ENCODE data around the gene OPA3. TPM values are rescaled to one million over a fixed set of nuclear protein-coding genes. Genes with fewer than 3 reads are reported as not detected.

Gene OPA3
- total and polyA plus RNA-seq, 10 of the 15 experiments (the other 5 are each of a cell fraction or from before 2014, with no cell fraction given): 2.2 to 24.3 (median 13.3) TPM

DNA sequence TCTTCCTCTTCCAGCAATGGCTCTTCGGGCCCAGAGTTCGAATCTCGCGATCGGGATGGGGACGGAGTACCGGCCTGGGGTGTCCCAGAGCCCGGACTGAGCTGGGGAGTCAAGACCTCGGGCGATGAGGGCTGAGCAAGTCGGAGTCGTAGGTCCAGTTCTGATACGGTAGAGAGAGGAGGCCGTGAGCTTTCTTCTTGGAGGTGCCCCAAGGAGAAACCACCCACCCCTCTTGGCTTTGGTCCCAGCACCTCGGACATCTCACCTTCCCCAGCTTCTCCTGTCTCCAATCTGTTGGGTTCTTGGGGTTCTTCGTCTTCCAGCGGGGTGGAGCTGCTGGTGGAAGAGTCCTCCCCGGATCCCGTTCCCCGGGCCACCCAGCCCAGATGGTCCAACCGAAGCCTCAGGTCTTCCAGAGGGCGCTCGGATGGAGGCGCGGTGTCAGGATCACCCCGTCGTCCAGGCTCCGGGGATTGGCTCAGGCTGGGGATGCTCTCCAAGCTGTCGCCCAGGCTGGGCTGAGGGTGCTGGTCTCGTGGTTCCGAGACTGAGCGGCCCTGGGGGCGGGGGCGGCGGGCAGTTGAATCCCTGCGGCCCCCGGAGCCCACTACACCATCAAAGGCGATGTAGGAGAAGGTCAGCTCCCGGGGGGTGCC, 90.2 kb downstream of the OPA3 start:
- H4K20me1 ChIP-seq (ENCODE audit: control insufficient read depth, insufficient read depth): peaks cover 6% of the 10 kb centered on the region; the same call in 1 of the 2 replicates
- no peak overlapping the region for H3K4me2 ChIP-seq (ENCODE audit: control insufficient read depth, insufficient read depth)
- no peaks in the 10 kb centered on the region; the same call in 2 of the 3 replicates for H3K9me3 ChIP-seq (replicated peaks; ENCODE audit: control insufficient read depth, insufficient read depth, low read length)
- no peaks in the 10 kb centered on the region for H3K79me2 ChIP-seq (ENCODE audit: control insufficient read depth, insufficient read depth, low read length)
- FAIRE-seq: no peak
- intact Hi-C loops (cut with micrococcal nuclease; ENCODE audit: unreplicated experiment) (no loop called here), in situ Hi-C loops (cut with MboI) (no loop called here)
- CTCF ChIA-PET: interaction anchor here (0.7 to 6.6 kb wide), 8 partner anchors 9 to 149 kb away, joined by 3 to 65 read pairs (median 4); partner anchors contain the start of gene PPP1R13L
- peaks cover 20% of the 10 kb centered on the region for H3K4me1 ChIP-seq (ENCODE audit: control insufficient read depth, insufficient read depth, low read length)
- POLR2A ChIA-PET: interaction anchor here (0.5 to 0.8 kb wide), 2 partner anchors 173 to 212 kb away, joined by 3 read pairs; no protein-coding TSS in a partner anchor
- peaks cover 0 to 9% of the 10 kb centered on the region in 2 experiments; a peak in 3 of 4 replicates for H3K27me3 ChIP-seq (replicated peaks in 1 of 2; ENCODE audit: control insufficient read depth in 2 of 2, insufficient read depth in 2 of 2, low read length in 1 of 2)
- no peak overlapping the region for H3K4me3 ChIP-seq
- no TSS peak for BruUV-seq (replicated peaks)
- DNase-seq (ENCODE audit: low read depth, low spot score): no peak
- 81% methylated on average over 38 of the region's 39 CpGs for WGBS (ENCODE audit: insufficient coverage, insufficient replicate concordance, low lambda C conversion rate, missing lambda C conversion rate)
- ATAC-seq: no peak
- TF ChIP-seq MTA2 (IDR thresholded peaks at IDR 0.05; ENCODE audit: low read depth) (no peak), FOXK2 (IDR thresholded peaks at IDR 0.05) (no peak), MEF2A (IDR thresholded peaks at IDR 0.05; ENCODE audit: insufficient read depth, low read depth, low read length) (no peak), RUNX3 (IDR thresholded peaks at IDR 0.05; ENCODE audit: low read length) (no peak), BCL11A (IDR thresholded peaks at IDR 0.05; ENCODE audit: low read depth, low read length) (no peak), SREBF2 (IDR thresholded peaks at IDR 0.05; ENCODE audit: low read length) (no peak), PAX5 (IDR thresholded peaks at IDR 0.05; ENCODE audit: borderline replicate concordance, low read depth, low read length) (no peak), ZNF622 (IDR thresholded peaks at IDR 0.05) (no peak), CHD1 (IDR thresholded peaks at IDR 0.05; ENCODE audit: low read depth, low read length) (no peak), RB1 (IDR thresholded peaks at IDR 0.05; ENCODE audit: borderline replicate concordance) (no peak), NFYB (IDR thresholded peaks at IDR 0.05; ENCODE audit: insufficient read depth, low read depth, low read length) (no peak), ZBED1 (IDR thresholded peaks at IDR 0.05; ENCODE audit: borderline replicate concordance) (no peak), PML (IDR thresholded peaks at IDR 0.05; ENCODE audit: low read length) (no peak)
- TF ChIP-seq, protein P1, sequence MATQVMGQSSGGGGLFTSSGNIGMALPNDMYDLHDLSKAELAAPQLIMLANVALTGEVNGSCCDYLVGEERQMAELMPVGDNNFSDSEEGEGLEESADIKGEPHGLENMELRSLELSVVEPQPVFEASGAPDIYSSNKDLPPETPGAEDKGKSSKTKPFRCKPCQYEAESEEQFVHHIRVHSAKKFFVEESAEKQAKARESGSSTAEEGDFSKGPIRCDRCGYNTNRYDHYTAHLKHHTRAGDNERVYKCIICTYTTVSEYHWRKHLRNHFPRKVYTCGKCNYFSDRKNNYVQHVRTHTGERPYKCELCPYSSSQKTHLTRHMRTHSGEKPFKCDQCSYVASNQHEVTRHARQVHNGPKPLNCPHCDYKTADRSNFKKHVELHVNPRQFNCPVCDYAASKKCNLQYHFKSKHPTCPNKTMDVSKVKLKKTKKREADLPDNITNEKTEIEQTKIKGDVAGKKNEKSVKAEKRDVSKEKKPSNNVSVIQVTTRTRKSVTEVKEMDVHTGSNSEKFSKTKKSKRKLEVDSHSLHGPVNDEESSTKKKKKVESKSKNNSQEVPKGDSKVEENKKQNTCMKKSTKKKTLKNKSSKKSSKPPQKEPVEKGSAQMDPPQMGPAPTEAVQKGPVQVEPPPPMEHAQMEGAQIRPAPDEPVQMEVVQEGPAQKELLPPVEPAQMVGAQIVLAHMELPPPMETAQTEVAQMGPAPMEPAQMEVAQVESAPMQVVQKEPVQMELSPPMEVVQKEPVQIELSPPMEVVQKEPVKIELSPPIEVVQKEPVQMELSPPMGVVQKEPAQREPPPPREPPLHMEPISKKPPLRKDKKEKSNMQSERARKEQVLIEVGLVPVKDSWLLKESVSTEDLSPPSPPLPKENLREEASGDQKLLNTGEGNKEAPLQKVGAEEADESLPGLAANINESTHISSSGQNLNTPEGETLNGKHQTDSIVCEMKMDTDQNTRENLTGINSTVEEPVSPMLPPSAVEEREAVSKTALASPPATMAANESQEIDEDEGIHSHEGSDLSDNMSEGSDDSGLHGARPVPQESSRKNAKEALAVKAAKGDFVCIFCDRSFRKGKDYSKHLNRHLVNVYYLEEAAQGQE (IDR thresholded peaks at IDR 0.05; ENCODE audit: low read depth, low read length): no peak
- TF ChIP-seq, protein P2, sequence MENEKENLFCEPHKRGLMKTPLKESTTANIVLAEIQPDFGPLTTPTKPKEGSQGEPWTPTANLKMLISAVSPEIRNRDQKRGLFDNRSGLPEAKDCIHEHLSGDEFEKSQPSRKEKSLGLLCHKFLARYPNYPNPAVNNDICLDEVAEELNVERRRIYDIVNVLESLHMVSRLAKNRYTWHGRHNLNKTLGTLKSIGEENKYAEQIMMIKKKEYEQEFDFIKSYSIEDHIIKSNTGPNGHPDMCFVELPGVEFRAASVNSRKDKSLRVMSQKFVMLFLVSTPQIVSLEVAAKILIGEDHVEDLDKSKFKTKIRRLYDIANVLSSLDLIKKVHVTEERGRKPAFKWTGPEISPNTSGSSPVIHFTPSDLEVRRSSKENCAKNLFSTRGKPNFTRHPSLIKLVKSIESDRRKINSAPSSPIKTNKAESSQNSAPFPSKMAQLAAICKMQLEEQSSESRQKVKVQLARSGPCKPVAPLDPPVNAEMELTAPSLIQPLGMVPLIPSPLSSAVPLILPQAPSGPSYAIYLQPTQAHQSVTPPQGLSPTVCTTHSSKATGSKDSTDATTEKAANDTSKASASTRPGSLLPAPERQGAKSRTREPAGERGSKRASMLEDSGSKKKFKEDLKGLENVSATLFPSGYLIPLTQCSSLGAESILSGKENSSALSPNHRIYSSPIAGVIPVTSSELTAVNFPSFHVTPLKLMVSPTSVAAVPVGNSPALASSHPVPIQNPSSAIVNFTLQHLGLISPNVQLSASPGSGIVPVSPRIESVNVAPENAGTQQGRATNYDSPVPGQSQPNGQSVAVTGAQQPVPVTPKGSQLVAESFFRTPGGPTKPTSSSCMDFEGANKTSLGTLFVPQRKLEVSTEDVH (IDR thresholded peaks at IDR 0.05; ENCODE audit: low read depth, partially characterized antibody): no peak
- no peak overlapping the region for H3K9ac ChIP-seq (ENCODE audit: control insufficient read depth, insufficient read depth, low read length)
- no peaks in the 10 kb centered on the region for H3K36me3 ChIP-seq (ENCODE audit: control insufficient read depth in 2 of 2, insufficient read depth in 2 of 2, low read length in 1 of 2)
- RAD21 ChIA-PET (ENCODE audit: unreplicated experiment): interaction anchor here (0.9 to 1.2 kb wide), 4 partner anchors 32 to 175 kb away, joined by 3 to 5 read pairs (median 4); no protein-coding TSS in a partner anchor
- no peak overlapping the region for H3K27ac ChIP-seq (ENCODE audit: control insufficient read depth, insufficient read depth)
- no peak overlapping the region for H2AFZ ChIP-seq (ENCODE audit: control insufficient read depth, low read depth, low read length)
- SMC1A ChIA-PET (ENCODE audit: uncharacterized antibody, unreplicated experiment): interaction anchor here (0.8 to 2.1 kb wide), 4 partner anchors 9 to 90 kb away, joined by 3 to 8 read pairs (median 6); partner anchors contain the start of gene OPA3

All from GM12878 (cell line).